NB4 (cell line): ENCODE results near the gene EIF2S3.

ENCODE experiments used
- MYC ChIP-seq: IDR thresholded peaks from 2 replicates; pipeline ENCODE4 v1.6.1; 2011; ENCODE audit warnings: low read depth, low read length
- POLR2A ChIP-seq: IDR thresholded peaks from 2 replicates; pipeline ENCODE4 v1.6.1; 2011; ENCODE audit warnings: mild to moderate bottlenecking; ENCODE audit not compliant: insufficient read length; ENCODE audit errors: extremely low read depth

- TF ChIP-seq MYC (no peak), POLR2A (no peak)
These were observed 35.8 kb downstream of the EIF2S3 start for GRCh38 chrX:24090300-24091200.
